Right kidney (tissue), 1 donor: ENCODE results near the gene SLC25A29.

ENCODE experiments used
- DNase-seq: peaks from one replicate; pipeline ENCODE4 v3.0.0-alpha.2; 2016

SLC25A29 gene

DNA sequence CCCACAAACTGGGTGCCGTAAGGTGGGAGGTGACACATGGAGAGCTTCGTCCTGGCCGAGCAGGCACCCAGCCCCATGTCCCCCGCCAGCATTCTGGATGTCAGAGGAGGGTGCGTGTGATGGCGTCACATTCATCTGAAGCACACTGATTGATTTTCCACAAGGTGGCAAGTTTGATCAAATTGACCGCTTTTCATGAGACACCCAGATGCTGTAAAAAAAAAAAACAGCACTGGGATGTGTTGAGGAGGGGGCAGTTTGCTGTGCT lies 24.2 kb downstream of the SLC25A29 start:
- no peak for DNase-seq

DNA sequence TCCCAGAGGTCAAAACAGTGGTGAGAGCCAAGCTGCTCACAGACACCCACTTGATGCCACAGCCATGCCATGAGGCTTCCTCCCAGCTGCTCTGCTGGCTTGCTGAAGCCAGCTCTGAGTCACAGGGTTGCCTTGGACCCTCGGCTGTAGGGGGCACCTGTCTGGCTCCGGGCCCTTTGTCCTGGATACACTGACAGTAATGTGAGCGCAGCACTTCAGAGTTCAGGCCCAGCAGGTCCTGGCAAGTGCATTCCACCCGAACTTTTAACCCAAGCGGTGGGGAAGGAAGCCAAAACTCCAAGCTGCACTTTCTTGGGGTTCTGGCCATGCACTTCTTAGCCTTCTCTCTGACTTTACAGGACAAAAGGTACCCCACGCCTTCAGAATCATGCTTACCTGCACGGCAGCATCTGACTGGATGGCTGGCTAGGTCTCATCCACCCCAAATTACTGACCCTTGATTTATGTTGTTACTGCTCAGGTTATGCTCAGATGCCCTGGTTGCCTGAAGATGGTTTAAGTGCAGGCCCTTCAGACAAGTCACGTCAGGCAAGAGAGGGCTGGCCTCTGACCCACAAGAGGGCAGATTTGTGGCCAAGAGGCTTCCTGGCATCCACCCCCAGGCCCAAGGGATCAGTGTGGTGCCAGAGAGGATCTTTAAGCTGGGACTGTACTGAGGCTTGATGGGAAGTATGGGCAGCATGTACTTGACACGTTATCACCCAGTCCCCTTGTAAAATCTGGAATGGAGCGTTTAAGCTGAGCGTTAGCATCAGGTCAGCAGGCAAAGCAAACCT lies 24.8 kb downstream of the SLC25A29 start:
- no peak for DNase-seq

DNA sequence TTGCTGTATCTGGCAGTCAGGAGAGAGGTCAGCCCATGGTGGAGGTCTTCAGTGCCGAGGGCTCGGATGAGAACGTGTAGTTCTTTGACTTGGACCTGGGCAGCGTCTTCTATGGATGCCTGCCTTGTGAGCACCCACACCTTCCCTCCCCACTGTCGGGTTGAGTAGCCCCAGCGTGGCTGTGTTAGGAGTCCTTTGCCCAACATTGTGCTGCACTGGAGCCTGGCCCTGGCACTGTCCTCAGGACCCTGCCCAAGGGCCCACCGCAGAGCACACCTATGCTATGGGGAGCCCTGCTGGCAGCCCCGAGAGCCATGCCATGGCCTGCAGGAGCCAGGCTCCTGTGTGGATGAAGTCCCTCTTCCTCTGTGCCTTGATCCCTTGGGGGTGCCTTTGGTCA lies 26.7 kb downstream of the SLC25A29 start:
- no peak for DNase-seq

DNA sequence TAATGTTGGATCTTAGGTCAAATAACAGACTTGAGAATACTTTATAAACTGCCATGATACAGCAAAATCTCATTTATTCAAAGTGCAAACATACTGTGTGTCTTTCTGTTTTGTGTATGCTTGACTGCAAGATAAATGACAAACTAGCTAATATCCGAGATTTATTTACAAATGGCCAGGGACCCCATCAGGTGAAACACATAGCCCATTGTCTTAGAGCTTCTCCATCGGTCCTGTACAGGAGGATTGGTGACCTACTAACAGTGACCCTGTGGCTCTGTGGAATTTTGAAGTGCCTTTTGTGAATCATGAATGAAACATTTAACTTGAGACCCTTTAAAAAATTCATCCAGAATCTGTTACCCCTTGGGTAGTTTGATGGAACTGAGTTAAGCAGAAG lies 27.1 kb downstream of the SLC25A29 start:
- DNase-seq, result no peak

DNA sequence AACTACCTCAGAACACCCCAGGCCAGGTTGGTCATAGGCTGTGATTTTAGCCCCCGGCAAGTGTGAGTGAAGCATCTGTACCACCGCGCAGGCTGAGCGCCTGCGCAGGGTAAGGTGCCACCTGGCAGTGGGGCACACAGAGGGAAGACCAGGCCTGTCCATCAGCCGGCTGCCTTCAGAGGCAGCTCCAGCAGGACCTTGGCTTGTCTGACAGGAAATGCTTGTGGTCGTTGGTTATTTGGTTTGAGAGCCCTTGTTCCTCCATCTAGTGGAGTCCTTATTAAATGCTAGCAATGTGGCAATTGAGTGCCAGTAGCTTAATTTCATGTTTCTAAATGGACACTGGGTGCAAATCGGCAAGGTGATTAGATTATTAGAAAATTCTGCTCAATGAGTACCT lies 27.5 kb downstream of the SLC25A29 start:
- DNase-seq, result no peak

DNA sequence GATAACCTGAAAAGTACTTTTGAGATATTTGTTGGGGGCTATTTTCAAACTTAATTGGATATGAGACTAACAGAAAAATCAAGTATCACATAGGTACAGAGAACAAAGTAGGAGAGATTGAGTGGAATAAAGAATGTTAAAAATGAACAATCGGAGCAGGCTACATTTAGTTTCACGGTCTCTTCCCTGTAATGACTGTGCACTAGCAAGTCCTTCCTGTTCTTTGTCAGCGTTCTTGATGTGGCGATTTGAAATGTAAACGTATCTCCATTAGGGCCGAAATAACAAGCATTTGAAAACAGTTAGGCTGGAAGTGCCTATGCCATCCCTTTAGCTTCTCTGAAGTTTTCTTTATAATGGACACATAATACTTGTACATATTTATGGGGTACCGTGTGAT lies 31.0 kb downstream of the SLC25A29 start:
- DNase-seq, result no peak

DNA sequence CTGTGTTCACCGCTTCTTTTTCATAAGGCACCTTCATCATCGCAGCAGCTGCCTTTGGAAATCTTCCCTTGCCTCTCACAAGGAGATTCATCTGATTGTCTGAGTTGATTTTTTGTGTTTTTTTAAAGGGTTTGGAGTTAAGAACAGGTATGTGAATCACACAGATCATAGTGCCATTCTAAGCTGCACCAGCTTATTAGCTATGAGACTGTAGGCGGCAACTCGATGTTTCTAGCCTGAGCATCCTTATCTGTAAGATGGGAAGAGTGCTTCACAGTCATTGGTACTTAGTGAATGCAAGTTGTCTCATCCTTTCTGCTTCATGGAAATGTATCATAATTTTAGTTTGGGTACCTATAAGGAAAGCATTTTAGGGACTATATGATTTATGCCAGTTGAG lies 32.0 kb downstream of the SLC25A29 start:
- DNase-seq, result no peak

DNA sequence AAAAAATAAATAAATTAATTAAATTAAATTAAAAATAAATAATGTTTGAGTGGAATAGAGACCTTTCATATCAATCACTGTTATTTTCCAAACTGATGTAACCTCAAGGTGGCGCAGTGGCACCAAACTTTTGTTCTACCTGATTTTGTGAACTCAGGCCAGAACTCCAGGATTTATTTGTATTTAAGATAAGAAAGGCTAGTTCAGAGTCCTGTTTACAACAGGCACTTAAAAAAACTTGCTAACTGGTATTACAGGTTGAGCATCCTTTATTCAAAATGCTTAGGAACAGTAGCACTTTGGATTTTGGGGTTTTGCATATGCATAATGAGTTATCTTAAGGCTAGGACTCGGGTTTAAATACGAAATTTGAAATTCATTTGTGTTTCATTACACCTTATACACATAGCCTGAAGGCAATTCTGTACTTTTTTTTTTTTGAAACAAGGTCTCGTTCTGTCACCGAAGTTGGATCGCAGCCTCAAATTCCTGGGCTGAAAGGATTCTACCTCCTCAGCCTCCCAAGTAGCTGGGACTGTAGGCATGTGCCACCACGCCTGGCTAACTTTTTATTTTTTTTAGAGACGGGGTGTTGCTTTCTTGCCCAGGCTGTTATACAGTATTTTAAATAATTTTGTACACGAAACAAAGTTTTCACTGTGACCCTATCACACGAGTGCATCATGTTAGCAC lies 34.9 kb downstream of the SLC25A29 start:
- no peak for DNase-seq

DNA sequence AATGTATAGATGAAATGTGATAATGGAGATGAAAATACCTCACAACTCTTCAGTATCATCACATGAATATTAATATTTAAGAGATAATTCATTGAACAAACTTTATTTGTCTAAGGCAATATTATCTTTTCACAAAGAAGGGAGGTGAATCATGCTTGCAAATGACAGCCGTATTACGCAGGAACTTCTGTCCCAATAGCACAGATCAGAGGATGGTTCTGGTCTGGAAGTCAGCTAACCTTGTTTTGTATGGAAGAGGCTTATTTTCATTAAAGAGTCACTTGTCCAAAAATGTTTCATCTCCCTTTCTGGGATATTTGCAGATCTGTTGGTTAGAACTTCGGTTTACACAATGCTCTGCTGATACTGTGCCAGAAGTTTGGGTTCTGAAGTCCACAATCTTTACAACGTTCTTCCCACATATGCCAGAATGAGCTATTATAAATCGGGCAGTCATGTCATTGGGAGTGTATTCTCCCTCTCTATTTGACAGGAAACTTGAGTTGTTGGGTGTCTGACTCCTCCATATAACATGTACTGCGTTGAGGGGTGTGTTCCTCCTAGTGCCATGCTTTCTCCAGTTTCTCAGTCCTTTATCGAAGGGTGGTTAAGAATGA lies 37.5 kb downstream of the SLC25A29 start:
- no peak for DNase-seq

DNA sequence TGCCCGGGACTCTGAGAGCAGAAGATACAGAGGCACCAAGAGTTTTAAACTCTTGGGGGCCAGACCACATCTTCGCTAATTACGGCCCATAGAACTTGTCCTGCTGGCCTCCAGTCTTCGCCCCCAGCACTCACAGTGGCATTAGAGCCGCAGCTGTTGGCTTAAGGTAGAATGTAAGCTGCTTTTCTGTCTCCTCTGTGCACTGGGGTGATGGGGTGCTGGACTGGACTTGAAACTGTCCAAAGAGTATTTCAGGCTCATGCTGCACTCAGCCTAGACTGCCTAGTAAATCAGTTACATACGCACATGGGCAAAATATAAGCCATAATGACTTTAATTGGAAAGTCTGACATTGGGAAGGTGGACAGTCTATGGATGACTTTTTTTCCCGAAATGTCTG lies 38.3 kb downstream of the SLC25A29 start:
- DNase-seq, result no peak

DNA sequence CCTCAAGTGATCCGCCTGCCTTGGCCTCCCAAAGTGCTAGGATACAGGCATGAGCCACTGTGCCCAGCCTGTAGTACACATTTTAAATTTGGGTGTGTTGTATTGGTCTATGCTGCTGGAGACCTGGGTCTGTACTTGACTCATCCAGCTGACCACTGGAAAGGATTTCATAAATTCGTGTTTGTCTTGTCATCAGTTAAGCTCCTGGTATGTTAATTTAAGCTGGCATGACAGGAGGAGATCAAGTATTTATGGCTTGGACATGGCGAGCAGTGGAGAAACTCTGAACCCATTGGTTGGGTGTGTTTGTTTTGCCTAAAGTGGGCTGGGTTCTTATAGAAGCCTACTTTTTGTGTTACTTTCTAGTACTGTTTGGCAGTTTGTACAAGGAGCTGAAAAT lies 43.1 kb downstream of the SLC25A29 start:
- no peak for DNase-seq

DNA sequence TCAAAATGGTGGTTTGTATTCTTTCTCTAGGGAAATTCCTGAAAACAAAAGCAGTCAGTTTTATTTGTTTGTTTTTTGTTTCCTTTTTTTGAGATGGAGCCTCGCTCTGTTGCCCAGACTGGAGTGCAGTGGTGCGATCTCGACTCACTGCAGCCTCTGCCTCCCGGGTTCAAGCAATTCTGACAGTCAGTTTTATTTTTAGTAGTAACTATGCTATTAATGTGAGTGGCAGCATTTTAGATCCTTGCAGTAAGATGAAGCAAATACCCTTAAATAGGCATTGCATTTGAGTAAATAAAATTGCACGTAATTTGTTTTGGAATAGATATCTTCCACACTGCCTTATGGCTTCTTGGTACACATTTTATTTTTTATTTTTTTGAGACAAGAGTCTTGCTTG lies 43.7 kb downstream of the SLC25A29 start:
- DNase-seq, result no peak

DNA sequence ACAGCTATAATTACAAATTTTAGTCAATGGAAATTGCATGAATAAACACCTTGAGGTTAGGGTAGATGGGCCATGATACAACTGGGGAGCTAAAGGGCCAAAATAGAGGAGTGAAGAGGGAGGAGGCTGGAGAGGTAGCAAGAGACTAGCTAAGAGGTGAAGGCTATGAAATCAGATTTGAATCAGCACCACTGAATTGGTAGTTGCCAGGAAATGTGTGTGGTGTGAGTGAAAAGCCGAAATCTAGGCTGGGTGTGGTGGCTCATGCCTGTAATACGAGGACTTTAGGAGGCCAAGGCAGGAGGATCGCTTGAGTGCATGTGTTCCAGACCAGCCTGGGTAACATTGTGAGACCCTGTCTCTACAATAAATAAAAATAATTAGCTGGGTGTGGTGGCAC lies 44.6 kb downstream of the SLC25A29 start:
- no peak for DNase-seq

DNA sequence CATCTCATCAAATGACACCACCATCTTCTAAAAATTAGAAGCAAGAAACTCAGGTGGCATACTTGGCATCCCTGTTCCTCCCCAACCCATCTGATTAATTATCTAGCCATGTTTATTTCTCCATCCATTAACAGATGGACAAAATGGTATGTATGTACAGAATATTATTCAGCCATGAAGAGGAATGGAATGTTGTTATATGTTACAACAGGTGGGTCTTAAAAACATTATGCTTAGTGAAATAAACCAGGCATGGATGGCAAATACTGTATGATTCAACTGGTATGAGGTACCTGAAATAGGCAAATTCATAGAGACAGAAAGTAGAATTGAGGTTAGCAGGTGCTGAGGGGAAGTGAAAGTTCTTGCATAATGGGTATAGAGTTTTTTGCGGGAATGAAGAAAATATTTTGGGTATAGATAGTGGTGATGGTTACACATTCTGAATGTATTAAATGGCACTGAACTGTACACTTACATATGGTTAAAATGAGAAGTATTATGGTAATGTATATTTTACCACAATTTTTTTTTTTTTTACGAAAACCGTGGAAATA lies 49.8 kb downstream of the SLC25A29 start:
- no peak for DNase-seq

DNA sequence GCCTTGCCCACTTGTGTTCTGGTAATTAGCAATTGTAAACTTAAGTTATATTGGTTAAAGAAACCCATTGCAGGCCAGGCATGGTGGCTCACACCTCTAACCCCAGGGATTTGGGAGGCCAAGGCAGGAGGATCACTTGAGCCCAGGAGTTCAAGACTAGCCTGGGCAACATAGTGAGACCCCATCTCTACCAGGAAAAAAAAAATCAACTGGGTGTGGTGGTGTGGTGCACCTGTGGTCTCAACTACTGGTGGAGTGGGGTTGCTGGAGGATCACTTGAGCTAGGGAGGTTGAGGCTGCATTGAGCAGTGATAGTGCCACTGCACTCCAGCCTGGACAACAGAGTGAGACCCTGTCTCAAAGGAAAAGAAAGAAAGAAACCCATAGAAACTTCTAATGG lies 53.6 kb downstream of the SLC25A29 start:
- no peak for DNase-seq

DNA sequence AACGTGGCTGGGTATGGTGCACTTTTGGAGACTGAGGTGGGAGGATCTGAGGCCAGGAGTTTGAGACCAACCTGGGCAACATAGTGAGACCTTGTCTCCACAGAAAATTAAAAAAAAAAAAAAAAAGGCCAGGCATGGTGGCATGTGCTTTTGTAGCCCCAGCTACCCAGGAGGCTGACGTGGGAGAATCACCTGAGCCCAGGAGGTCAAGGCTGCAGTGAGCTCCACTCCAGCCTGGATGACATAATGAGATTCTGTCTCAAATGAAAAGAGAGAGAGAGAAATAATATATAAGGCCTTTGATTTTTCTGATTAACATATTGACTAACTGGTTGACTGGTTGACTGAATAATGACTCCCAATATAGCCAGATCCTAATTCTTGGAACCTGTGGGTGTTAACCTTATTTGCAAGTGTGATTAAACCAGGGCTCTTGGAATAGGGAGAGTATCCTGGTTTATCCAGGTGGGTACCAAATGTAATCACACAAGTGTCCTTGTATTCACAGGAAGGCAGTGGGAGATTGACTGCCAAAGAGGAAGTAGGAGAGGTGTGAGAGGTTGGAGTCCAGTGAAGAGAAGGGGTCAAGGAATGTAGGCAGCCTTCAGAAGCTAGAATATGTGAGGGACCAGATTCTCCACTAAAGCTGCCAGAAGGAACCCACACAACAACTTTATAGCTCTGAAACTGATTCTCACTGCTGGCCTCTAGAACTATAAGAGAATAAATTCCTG lies 55.3 kb downstream of the SLC25A29 start:
- no peak for DNase-seq

DNA sequence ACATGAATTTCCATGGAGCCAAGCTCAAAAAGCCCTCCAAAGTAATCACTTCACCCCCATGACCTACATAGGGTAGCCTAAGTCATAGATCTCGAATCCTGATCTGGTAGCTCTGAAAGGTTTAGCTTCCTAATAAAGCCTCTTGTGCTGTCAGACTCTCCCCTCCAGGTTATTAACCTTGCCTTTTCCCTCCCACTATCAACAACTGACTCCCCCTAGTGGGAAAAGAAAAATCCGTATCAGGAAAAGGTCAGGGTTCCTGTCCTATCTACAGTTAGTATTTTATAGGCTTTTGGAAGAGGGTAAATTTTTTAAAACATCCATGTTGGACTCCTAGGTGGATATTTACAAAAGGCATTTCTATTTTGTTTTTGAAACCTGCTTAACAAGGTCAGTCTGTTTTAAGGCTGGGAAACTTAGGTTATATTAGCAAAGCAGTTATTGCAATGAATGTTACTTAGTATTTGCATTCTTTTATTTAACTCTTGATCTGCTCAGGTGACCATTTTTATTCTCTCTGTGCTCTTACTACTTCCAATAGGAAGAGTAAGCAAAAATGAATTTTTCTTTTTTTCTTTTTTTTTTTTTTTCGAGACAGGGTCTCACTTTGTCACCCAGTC lies 59.3 kb downstream of the SLC25A29 start:
- DNase-seq, result peak; percentile 31

DNA sequence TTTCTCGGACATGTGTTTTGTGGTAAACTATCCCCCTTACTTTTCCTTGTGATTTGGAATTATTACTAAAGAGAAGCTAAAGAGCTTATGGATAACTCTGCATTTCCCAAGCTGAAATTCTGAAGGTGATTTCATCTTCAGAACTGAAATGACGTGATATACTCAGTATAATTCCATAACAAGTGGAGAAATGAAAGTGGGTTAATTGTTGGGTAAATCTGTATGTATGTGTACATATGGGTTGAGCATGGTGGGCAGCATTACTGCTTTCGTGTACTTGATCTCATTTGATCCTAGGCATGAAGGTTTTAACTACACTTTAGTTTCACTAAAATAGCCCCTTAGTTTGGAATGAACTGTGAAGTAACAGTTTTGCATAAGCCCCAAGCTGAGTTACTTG lies 63.2 kb downstream of the SLC25A29 start:
- DNase-seq, result no peak

DNA sequence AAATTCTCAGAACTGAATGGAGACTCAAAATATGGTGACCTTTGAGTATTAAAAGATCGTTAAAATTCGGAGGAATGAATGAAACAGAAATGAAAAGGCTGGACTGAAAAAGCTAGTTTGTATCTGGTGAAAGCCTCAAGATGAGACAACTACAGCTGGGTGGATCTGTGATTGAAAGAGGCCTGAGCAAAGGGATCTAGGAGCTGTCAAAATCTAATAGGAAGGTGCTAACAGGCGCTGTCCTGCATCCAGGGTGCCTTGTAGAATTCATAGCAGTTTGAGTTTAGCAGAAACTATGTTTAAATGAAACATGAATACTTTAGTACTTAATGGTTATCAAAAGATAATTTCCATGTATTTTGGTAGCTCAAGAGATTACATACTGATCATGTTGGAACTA lies 65.0 kb downstream of the SLC25A29 start:
- DNase-seq, result no peak
